GM10266 (cell line): ENCODE results near the gene INF2.

ENCODE experiments used
- DNase-seq: peaks from one replicate; pipeline ENCODE4 v3.0.0; 2012; ENCODE audit errors: extremely low spot score
- TF ChIP-seq, protein P1 (sequence below): IDR thresholded peaks from 2 replicates; pipeline ENCODE4 v1.5.1; 2012; ENCODE audit warnings: mild to moderate bottlenecking, low read depth; ENCODE audit not compliant: control insufficient read depth, insufficient read depth; ENCODE audit errors: missing control alignments

The INF2 gene

DNA sequence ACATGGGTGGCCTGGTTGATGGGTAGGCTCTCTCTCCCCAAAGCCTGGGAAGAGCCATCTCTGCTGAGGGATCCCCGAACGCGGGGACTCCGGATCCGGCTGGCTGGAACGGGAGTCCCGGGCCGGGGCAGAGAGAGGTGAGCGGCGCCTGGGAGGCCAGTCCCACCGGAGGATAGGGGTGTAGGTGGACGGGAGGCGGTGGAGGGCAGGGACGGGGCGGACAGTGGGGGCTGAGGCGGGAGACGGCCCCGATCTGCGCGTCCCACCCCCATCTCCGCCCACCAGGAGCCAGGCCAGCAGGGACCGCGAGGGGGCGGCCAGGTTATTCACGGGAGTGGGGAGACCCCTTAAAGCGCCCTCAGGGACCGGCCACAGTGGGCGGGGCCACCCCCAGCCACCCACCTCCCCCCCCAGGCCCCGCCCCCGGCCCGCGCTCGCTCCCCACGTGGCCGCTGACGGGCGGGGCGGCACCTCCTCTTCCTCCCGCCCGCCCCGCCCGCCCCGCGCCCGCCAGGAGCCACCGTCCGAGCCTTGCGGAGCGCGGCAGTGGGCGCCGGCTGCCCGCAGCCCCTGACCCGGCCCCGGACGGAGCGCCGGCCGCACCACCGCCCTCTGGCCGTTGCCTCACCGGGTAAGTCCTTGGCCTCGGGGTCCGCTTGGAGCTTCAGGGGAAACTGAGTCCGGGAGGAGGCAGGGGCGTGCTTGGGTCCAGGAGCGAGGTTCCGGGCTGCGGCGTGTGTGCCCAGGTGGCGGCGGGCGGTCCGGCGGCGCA lies at the start of gene INF2:
INF2 (plus strand) TSS at position 510 of the 772 bp plus-strand sequence. CDS start 11,748 bp downstream, outside the sequence.
- TF ChIP-seq, protein P1, sequence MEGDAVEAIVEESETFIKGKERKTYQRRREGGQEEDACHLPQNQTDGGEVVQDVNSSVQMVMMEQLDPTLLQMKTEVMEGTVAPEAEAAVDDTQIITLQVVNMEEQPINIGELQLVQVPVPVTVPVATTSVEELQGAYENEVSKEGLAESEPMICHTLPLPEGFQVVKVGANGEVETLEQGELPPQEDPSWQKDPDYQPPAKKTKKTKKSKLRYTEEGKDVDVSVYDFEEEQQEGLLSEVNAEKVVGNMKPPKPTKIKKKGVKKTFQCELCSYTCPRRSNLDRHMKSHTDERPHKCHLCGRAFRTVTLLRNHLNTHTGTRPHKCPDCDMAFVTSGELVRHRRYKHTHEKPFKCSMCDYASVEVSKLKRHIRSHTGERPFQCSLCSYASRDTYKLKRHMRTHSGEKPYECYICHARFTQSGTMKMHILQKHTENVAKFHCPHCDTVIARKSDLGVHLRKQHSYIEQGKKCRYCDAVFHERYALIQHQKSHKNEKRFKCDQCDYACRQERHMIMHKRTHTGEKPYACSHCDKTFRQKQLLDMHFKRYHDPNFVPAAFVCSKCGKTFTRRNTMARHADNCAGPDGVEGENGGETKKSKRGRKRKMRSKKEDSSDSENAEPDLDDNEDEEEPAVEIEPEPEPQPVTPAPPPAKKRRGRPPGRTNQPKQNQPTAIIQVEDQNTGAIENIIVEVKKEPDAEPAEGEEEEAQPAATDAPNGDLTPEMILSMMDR, result no peak
- peak; percentile 95 for DNase-seq

DNA sequence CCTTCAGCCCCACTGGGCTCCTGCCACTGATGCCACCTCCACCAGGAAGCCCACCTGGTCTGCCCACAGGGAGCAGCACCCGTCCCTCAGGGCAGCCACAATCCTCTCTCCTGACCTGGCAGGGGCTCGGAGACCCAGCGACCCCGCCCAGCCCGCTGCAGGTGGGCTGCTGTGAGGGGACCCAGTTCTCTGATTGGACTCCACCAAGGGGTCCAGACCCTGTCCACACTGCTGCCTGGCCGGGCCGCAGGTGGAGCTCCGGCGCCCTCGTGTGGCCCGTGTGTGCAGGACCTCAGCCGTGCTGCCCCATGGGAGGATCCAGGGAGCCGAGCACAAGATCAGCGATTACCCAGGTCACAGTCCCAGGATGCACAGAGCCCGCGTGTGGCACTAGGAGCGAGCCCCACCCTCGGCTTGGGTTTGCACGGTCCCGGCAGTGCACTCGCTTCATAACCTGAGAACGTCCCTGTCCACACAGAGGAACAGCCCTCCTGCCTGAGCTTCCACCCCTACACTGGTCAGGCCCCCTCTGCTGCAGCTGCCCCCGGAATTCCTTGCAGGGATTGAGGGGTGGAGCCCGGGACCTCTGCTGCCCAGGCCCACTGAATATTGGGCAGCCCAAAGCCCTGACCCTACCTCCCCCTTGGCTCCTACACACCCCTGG lies 49.4 kb upstream of the INF2 start:
- TF ChIP-seq, protein P1, result peak; percentile 92

DNA sequence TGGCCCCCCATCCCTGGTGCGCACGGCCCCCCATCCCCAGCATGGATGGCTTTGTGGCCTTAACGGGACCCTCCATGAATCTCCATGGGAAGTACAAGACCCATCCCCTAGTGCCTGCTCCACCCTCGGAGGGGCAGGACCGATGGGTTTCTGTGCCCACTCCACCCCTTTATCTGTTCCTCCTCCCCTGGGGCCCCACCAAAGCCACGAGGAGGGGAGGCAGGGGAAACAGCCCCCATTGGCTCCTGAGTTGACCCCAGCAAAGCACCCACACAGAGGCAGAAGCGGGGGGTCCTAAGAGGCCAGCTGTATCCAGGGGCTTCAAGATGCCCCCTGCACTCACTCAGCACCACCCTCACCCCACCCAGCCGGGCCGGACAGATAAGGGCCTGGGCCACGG lies 48.7 kb upstream of the INF2 start:
- TF ChIP-seq, protein P1, result no peak
- no peak for DNase-seq

More for the DNA sequence above, 49.4 kb upstream of the INF2 start:
- DNase-seq, result peak; percentile 82

DNA sequence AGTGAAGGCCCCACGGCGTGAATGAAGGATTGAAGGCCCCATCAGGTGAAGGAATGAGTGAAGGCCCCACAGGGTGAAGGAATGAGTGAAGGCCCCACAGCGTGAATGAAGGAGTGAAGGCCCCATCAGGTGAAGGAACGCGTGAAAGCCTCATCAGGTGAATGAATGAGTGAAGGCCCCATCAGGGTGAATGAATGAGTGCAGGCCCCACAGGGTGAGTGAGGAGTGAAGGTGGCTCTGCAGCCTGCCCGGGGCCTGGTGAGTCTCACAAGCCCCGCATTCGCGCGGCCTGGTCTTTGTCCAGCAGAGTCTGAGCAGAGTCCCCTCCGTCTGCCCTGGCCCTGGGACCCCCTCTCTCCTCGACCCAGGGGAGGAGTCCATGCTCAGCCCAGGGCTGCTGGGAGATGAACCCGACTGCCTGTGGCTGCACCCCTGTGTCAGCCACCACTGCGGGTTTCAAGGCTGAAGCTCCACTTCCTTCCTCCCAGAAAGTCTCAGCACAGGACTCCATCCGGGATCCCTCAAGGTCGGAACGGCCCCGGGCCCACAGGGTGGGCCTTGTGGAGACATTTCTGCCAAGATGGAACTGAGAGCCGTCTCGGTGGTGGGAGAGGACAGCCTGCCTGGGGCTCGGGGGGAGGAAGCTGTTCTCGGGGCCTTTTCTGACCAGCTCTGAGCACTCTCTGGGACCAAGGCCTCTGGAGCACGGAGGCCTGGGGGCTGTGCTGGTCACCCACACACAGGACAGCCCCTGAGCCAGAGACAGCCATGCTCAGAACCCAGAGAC lies 47.5 kb upstream of the INF2 start:
- DNase-seq, result no peak
- TF ChIP-seq, protein P1, result no peak

DNA sequence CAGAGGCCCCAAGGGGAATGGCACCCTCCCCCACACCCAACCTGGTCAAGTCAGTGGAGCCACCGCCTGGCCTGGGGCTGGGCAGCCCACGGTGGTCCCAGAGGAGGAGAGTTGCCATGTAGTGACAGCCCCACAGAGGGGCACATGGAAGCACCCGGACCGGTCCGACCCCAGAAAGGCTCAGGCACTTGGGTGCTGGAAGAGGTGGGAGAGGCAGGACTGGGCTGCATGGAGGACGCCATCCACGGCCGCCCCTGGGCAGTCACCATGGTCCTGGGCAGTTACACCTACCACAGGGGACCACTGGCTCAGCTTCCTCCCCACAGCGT lies 46.9 kb upstream of the INF2 start:
- no peak for DNase-seq
- TF ChIP-seq, protein P1, result no peak

DNA sequence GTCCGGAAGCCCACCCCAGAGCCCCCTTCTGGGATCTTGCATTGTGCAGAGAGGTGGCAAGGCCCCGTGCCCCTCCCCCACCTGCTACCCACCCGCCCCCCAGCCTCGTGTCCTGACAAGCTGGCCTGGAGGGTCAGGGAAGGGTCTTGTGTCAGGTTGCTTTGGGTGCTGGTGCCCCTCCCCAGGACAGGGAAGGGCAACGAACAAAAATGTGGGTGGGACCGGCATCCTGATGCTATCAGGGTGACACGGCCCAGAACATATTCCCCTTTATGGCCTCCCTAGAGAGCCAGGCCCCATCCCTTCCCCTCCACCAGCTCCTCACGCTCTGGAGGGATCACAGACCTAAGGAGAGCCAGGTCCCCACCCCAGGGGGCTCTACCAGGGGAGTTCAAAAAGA lies 46.1 kb upstream of the INF2 start:
- TF ChIP-seq, protein P1, result no peak
- no peak for DNase-seq
